ENCODE results near the gene ETV6. TPM values are rescaled to one million over a fixed set of nuclear protein-coding genes. Genes with fewer than 3 reads are reported as not detected.

The ETV6 gene
- polyA plus RNA-seq, 1 donor (not counting 4 experiments of a cell fraction or from before 2014, with no cell fraction given) = 5.3 TPM

- no peak overlapping the region for H3K9ac ChIP-seq (ENCODE audit: control insufficient read depth, extremely low read depth, insufficient read depth, low read length)
These were observed 165.9 kb downstream of the ETV6 start for GRCh38 chr12:11815397-11815796.

DNA sequence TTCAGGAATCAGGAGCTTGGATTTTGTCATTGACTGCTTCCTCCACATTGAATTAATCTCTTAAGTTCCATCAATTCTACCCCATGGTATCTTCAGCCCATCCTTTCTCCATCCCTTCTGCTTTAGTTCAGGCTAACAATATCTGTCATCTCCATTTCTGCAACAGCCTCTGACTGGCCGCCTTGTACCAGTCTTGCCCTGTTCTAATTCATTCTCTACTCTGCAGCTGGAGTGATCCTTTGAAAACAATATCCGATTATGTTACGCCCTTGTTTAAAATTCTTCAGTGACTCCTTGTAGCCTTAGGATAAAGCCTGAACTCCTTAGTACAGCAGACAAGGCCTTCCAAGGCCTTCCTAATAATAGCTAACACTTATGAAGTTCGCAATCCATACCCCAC lies 170.2 kb downstream of the ETV6 start:
- no peaks in the 10 kb centered on the region for H4K20me1 ChIP-seq (ENCODE audit: control insufficient read depth, extremely low read depth, insufficient read depth, low read length)
- H2AFZ ChIP-seq (ENCODE audit: control insufficient read depth, low read length) = no peak overlapping the region
- H3K9me1 ChIP-seq (ENCODE audit: control insufficient read depth, extremely low read depth, insufficient read depth, low read length) = no peaks in the 10 kb centered on the region
- H3K27me3 ChIP-seq (ENCODE audit: control insufficient read depth, extremely low read depth, insufficient read depth, low read length) = no peaks in the 10 kb centered on the region
- H3K79me2 ChIP-seq (ENCODE audit: control insufficient read depth, insufficient read depth, low read length) = no peaks in the 10 kb centered on the region
- H3K9me3 ChIP-seq (ENCODE audit: control insufficient read depth, low read depth, low read length) = no peaks in the 10 kb centered on the region
- H3K4me2 ChIP-seq (ENCODE audit: control insufficient read depth, extremely low read depth, insufficient read depth, low read depth, low read length) = no peak overlapping the region
- H3K4me1 ChIP-seq (ENCODE audit: control insufficient read depth, extremely low read depth, insufficient read depth, low read length) = peaks cover 17% of the 10 kb centered on the region
- TF ChIP-seq EZH2 (IDR thresholded peaks at IDR 0.05; ENCODE audit: low read length) = no peak
- TF ChIP-seq, protein P1, sequence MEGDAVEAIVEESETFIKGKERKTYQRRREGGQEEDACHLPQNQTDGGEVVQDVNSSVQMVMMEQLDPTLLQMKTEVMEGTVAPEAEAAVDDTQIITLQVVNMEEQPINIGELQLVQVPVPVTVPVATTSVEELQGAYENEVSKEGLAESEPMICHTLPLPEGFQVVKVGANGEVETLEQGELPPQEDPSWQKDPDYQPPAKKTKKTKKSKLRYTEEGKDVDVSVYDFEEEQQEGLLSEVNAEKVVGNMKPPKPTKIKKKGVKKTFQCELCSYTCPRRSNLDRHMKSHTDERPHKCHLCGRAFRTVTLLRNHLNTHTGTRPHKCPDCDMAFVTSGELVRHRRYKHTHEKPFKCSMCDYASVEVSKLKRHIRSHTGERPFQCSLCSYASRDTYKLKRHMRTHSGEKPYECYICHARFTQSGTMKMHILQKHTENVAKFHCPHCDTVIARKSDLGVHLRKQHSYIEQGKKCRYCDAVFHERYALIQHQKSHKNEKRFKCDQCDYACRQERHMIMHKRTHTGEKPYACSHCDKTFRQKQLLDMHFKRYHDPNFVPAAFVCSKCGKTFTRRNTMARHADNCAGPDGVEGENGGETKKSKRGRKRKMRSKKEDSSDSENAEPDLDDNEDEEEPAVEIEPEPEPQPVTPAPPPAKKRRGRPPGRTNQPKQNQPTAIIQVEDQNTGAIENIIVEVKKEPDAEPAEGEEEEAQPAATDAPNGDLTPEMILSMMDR (optimal IDR thresholded peaks at IDR 0.05 in 1 of 3, IDR thresholded peaks at IDR 0.05 in 1 of 3, conservative IDR thresholded peaks at IDR 0.05 in 1 of 3; ENCODE audit: extremely low read depth in 1 of 3, insufficient read depth in 2 of 3, low read length in 3 of 3) = no peak
- H3K9ac ChIP-seq (ENCODE audit: control insufficient read depth, extremely low read depth, insufficient read depth, low read length) = no peak overlapping the region
- no peak for FAIRE-seq
- H3K27ac ChIP-seq (ENCODE audit: control insufficient read depth, insufficient read depth, low read length) = no peak overlapping the region
- H3K36me3 ChIP-seq (ENCODE audit: control insufficient read depth in 2 of 2, extremely low read depth in 1 of 2, insufficient read depth in 2 of 2, low read length in 2 of 2) = no peaks in the 10 kb centered on the region
- no peak for DNase-seq (ENCODE audit: low read depth, low spot score)
- no peak overlapping the region for H3K4me3 ChIP-seq (ENCODE audit: control insufficient read depth in 2 of 3, extremely low read depth in 1 of 3, insufficient read depth in 2 of 3, low read depth in 1 of 3, low read length in 3 of 3)
- dilution Hi-C loops (cut with MboI; ENCODE audit: extremely low pct_ligation_motif_present, low sequenced_read_pairs) = no loop called here

More at GRCh38 chr12:11815397-11815796, 165.9 kb downstream of the ETV6 start:
- Histone ChIP-seq H3K36me3 (ENCODE audit: control insufficient read depth in 2 of 2, extremely low read depth in 1 of 2, insufficient read depth in 2 of 2, low read length in 2 of 2) (no peaks in the 10 kb centered on the region), H3K79me2 (ENCODE audit: control insufficient read depth, insufficient read depth, low read length) (no peaks in the 10 kb centered on the region), H3K4me3 (ENCODE audit: control insufficient read depth in 2 of 3, extremely low read depth in 1 of 3, insufficient read depth in 2 of 3, low read depth in 1 of 3, low read length in 3 of 3) (no peak overlapping the region), H4K20me1 (ENCODE audit: control insufficient read depth, extremely low read depth, insufficient read depth, low read length) (no peaks in the 10 kb centered on the region), H3K4me2 (ENCODE audit: control insufficient read depth, extremely low read depth, insufficient read depth, low read depth, low read length) (no peak overlapping the region), H3K9me1 (ENCODE audit: control insufficient read depth, extremely low read depth, insufficient read depth, low read length) (no peaks in the 10 kb centered on the region), H3K27me3 (ENCODE audit: control insufficient read depth, extremely low read depth, insufficient read depth, low read length) (no peaks in the 10 kb centered on the region), H3K27ac (ENCODE audit: control insufficient read depth, insufficient read depth, low read length) (no peak overlapping the region), H3K9me3 (ENCODE audit: control insufficient read depth, low read depth, low read length) (no peaks in the 10 kb centered on the region), H2AFZ (ENCODE audit: control insufficient read depth, low read length) (no peak overlapping the region), H3K4me1 (ENCODE audit: control insufficient read depth, extremely low read depth, insufficient read depth, low read length) (peaks cover 13% of the 10 kb centered on the region)
- TF ChIP-seq, protein P1 (optimal IDR thresholded peaks at IDR 0.05 in 1 of 3, IDR thresholded peaks at IDR 0.05 in 1 of 3, conservative IDR thresholded peaks at IDR 0.05 in 1 of 3; ENCODE audit: extremely low read depth in 1 of 3, insufficient read depth in 2 of 3, low read length in 3 of 3) = no peak
- TF ChIP-seq EZH2 (IDR thresholded peaks at IDR 0.05; ENCODE audit: low read length) = no peak
- DNase-seq (ENCODE audit: low read depth, low spot score) (no peak), FAIRE-seq (no peak)
- dilution Hi-C loops (cut with MboI; ENCODE audit: extremely low pct_ligation_motif_present, low sequenced_read_pairs) = no loop called here
